GM21526 (cell line): ENCODE measurements around the gene RPS6KA2.
A peak's percentile ranks its signal among the peaks of the same experiment; 100 is the strongest.

ENCODE experiments used
- ATAC-seq: cut with Tn5 transposase; IDR thresholded peaks from one replicate; pipeline ENCODE4 v1.9.1; 2021; ENCODE audit warnings: moderate library complexity; ENCODE audit not compliant: unreplicated experiment, low FRiP score

Gene RPS6KA2

DNA sequence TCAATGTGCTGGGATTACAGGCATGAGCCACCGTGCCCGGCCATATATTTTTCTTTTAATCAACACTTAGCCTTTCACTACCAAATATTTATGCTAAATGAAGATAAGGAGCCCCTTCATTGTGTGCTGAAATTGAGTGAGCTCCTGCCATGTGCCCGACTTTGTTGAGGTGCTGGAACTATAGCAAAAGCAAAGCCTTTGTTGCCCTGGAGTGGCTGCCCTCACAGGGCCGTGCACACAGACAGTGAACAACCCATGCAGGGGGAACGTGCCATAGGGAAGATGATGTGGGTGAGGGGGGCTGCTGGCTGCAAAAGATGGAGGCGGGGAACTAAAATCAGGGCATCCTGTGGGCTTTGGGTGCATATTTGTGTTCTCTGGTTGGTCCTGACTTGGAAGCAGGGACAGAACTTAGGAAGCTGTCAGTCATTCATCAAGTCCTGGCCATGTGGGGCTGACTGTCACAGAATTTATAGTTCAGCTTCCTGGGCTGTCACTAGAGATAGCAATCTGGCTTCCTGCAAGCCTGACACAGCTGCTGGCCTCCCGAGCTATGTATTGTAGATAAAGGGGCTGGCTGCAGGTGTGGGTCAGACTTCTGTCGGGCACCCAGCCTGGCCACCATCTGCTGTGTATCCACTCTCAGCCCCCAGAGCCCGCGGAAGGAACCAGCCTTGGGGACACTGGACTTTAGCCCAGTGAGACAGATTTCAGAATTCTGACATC, 187.5 kb downstream of the RPS6KA2 start:
- no peak for ATAC-seq

GRCh38 chr6:166438211-166438861, 188.7 kb downstream of the RPS6KA2 start:
- no peak for ATAC-seq

DNA sequence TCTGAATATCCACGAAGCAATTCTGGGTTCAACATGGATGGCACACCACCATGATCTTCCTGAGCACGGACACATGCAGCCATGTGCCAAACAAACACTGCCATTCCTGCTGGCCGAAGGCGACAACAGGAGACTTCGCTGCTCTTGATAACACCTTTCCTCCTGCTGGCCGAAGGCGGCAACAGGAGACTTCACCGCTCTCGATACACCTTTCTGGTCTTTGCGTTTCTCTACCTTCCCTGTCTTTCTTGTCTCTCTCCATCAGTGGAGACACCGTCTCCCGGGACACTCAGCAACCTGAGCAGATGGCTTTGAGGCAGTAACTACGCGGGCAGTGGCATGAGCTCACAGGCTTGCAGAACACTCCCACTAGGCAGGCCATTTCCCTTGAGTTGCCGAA, 189.4 kb downstream of the RPS6KA2 start:
- no peak for ATAC-seq

GRCh38 chr6:166436195-166437139, 190.6 kb downstream of the RPS6KA2 start:
- no peak for ATAC-seq

DNA sequence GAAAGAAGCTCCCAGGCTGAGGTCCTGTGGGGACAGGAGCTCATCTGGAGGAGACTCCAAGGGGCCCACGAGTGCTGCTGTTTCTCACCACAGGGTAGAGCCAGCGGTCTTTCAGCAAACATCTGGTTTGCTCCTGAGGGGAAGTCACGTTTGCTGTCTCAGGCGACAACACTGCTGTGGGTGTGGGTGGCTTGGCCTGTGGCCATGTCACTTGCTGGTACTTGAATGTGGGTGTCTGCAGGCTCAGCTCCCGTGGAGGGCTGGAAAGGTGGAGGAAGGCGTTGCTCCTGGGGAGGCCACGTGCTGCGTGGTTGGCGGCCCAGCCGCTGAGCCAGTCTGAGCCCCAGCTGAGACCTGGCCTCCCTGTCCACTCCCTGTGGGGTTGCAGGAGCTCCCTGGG, 191.5 kb downstream of the RPS6KA2 start:
- ATAC-seq: no peak

DNA sequence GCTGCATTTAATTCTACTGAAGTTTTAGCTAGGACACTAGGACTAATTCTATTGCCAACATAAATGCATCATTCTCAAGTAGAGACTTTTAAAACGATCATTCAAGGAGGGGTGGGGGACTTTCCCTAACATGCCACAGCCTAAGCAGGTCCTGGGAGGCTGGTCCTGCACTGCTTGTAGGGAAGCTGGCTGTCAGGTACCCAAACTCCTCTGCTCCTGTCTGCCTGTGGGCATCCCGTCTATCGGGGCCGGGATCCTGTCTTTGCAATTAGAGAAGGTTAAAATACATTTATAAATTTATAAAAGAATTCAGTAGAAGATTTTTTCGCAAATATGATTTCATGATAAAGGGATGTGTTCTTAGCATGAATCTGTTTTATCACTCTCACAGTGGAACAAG, 192.7 kb downstream of the RPS6KA2 start:
- ATAC-seq: no peak

DNA sequence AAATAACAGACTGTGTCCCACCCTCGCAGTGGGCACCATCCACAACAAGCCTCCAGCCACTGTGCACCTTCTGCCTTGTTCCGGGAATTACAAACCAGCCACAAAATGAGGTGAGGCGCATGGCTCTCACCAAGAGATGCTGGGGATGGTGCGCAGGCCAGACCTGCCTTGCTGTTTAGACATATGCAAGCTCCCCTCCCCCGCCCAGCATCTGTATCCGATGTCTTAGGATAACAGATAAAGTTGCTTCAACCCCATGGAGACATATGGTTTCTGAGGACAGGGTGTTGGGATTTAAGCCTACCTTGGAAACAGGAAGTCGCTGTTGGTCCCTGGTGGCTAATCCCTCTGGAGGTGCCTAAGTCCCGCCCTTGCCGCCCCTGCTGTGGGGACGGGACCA, 194.0 kb downstream of the RPS6KA2 start:
- no peak for ATAC-seq

- no peak for ATAC-seq
Observed at GRCh38 chr6:166430269-166430668, 196.8 kb downstream of the RPS6KA2 start.

- no peak for ATAC-seq
Observed at GRCh38 chr6:166424431-166424830, 202.6 kb downstream of the RPS6KA2 start.

GRCh38 chr6:166423781-166424180, 203.3 kb downstream of the RPS6KA2 start:
- no peak for ATAC-seq

- ATAC-seq: no peak
Observed at GRCh38 chr6:166423051-166423745, 203.9 kb downstream of the RPS6KA2 start.

GRCh38 chr6:166422201-166422940, 204.7 kb downstream of the RPS6KA2 start:
- no peak for ATAC-seq

- ATAC-seq: no peak
Observed at GRCh38 chr6:166420351-166420750, 206.7 kb downstream of the RPS6KA2 start.

DNA sequence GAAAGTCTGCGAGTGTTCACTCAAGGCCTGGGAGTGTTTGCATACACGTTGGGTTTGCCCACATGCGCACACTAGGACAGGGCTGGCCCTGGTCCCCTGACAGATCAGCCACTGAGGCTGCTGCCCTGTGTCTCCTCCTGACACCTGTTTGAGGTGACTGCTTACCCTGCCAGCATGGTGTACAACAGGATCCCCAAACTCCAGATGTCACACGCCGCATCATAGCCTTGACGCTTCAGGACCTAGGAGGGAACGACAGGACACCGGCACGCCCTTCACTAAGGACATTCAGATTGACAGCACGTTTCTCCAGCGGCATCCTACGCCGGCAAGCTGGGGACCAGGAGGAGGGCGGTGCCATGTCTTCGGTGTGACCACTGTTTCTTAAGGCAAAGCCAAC, 207.3 kb downstream of the RPS6KA2 start:
- no peak for ATAC-seq

DNA sequence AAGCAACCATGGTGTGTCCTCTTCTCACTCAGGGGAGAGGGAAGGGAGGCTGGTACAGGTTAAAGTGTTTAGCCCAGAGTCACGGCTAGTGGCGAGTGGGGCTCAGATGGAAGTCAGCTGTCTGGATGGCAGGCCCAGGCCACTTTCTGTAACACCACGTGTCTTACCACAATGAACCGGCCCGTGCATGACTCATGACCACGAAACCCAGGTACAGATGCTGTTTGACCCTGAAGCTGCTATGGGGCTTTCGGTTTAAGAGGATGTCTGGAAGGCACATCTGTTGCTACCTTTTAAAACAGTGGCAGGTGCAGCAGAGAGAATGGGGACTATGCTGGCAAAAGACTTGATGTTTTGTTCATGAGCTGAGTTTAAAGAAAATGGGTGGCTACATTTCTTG, 207.8 kb downstream of the RPS6KA2 start:
- peak; percentile 95 for ATAC-seq

GRCh38 chr6:166418691-166419143, 208.3 kb downstream of the RPS6KA2 start:
- no peak for ATAC-seq

GRCh38 chr6:166417285-166417691, 209.8 kb downstream of the RPS6KA2 start:
- no peak for ATAC-seq

DNA sequence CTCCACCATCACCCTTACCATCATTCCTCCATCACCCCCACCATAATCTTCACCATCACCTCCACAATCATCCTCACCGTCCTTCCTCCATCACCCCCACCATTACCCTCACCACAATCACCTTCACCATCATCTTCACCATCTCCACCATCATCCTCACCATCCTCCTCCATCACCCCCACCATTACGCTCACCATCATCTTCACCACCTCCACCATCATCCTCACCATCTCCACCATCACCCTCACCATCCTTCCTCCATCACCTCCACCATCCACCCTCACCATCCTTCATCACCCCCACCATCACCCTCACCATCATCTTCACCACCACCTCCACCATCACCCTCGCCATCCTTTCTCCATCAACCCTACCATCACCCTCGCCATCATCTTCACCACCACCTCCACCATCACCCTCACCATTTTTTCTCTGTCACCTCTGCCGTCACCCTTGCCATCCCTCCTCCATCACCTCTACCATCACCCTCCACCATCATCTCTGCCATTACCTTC, 211.2 kb downstream of the RPS6KA2 start:
- no peak for ATAC-seq

GRCh38 chr6:166415306-166415705, 211.7 kb downstream of the RPS6KA2 start:
- no peak for ATAC-seq
